Esophagus squamous epithelium (tissue), 4 donors: Measurements from ENCODE around the gene ABCA6.

Source experiments
- POLR2A ChIP-seq, 4 donors: fragments of 450-650 bp; IDR thresholded peaks; one replicate each; pipeline ENCODE4 v1.6.1; 2017; ENCODE audit warnings: antibody characterized with exemption in 4 of 4, mild to moderate bottlenecking in 4 of 4, moderate library complexity in 3 of 4
- TF ChIP-seq, protein P1 (sequence below), 6 experiments: fragments of 450-650 bp in 4 of 6; fragments of 200-600 bp in 2 of 6; sonication (generic) in 2 of 6; IDR thresholded peaks; one replicate each; pipeline ENCODE4 v1.5.1; 2016 to 2019; ENCODE audit warnings: antibody characterized with exemption in 6 of 6, mild to moderate bottlenecking in 4 of 6, moderate library complexity in 4 of 6

DNA sequence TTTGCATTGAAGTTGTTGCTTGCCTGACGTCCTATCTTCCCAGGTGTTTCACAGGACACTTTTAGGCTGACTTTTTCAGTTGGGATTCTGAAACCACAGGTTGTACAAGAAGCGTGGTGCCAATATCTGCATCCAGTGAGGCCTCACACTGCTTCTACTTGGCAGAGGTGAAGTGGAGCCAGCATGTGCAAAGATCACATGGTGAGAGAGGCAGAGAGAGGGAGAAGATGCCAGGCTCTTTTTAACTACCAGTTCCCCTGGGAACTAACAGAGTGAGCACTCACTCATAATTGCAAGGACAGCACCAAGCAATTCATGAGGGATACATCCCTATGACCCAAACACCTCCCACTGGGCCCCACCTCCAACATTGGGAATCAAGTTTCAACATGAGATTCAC is 5.8 kb upstream of the ABCA6 start:
- TF ChIP-seq, protein P1, sequence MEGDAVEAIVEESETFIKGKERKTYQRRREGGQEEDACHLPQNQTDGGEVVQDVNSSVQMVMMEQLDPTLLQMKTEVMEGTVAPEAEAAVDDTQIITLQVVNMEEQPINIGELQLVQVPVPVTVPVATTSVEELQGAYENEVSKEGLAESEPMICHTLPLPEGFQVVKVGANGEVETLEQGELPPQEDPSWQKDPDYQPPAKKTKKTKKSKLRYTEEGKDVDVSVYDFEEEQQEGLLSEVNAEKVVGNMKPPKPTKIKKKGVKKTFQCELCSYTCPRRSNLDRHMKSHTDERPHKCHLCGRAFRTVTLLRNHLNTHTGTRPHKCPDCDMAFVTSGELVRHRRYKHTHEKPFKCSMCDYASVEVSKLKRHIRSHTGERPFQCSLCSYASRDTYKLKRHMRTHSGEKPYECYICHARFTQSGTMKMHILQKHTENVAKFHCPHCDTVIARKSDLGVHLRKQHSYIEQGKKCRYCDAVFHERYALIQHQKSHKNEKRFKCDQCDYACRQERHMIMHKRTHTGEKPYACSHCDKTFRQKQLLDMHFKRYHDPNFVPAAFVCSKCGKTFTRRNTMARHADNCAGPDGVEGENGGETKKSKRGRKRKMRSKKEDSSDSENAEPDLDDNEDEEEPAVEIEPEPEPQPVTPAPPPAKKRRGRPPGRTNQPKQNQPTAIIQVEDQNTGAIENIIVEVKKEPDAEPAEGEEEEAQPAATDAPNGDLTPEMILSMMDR (IDR thresholded peaks at IDR 0.05), result no peak
- no peak for TF ChIP-seq POLR2A (IDR thresholded peaks at IDR 0.05)
